RWPE2 (cell line): ENCODE measurements around the gene SPDYA.
A peak's percentile ranks its signal among the peaks of the same experiment; 100 is the strongest.

ENCODE experiments used
- ATAC-seq: fragments of 200-7000 bp; cut with Tn5 transposase; 3 replicates; pipeline ENCODE4 v1.9.1; 2021; ENCODE audit warnings: low read depth
- DNase-seq: peaks from one replicate; pipeline ENCODE4 v3.0.0-alpha.2; 2020; ENCODE audit warnings: low spot score
- H3K27ac ChIP-seq: fragments of 450-650 bp; 2 replicates; pipeline ENCODE4 v1.5.1; 2017; ENCODE audit warnings: mild to moderate bottlenecking; ENCODE audit not compliant: poor library complexity, severe bottlenecking
- H3K27me3 ChIP-seq: fragments of 250-450 bp; sonication (Bioruptor Pico); 2 replicates; pipeline ENCODE4 v1.5.1; 2021; ENCODE audit warnings: mild to moderate bottlenecking, moderate library complexity; ENCODE audit not compliant: insufficient read depth, poor library complexity, severe bottlenecking
- H3K36me3 ChIP-seq: fragments of 250-450 bp; sonication (Bioruptor Pico); 2 replicates; pipeline ENCODE4 v1.5.1; 2020; ENCODE audit warnings: low read depth, mild to moderate bottlenecking, moderate library complexity
- H3K4me1 ChIP-seq: fragments of 250-450 bp; sonication (Bioruptor Pico); 2 replicates; pipeline ENCODE4 v1.5.1; 2021; ENCODE audit warnings: mild to moderate bottlenecking, moderate library complexity; ENCODE audit not compliant: insufficient read depth, poor library complexity, severe bottlenecking
- H3K4me3 ChIP-seq: fragments of 250-450 bp; sonication (Bioruptor Pico); 2 replicates; pipeline ENCODE4 v1.5.1; 2021; ENCODE audit warnings: mild to moderate bottlenecking, moderate library complexity; ENCODE audit not compliant: severe bottlenecking
- H3K9me3 ChIP-seq: fragments of 250-450 bp; sonication (Bioruptor Pico); 2 replicates; pipeline ENCODE4 v1.5.1; 2021; ENCODE audit warnings: mild to moderate bottlenecking, moderate library complexity; ENCODE audit not compliant: severe bottlenecking
- CTCF ChIP-seq: fragments of 450-650 bp; IDR thresholded peaks from one replicate; pipeline ENCODE4 v1.5.1; 2017; ENCODE audit warnings: mild to moderate bottlenecking, moderate library complexity; ENCODE audit not compliant: poor library complexity, severe bottlenecking

SPDYA gene

GRCh38 chr2:28896906-28897305 lies 86.3 kb downstream of the SPDYA start:
- Histone ChIP-seq H3K27ac (peak overlapping the region; percentile 87), H3K27me3 (no peaks in the 10 kb centered on the region), H3K4me1 (peaks cover 32% of the 10 kb centered on the region), H3K4me3 (no peak overlapping the region), H3K36me3 (peaks cover 46% of the 10 kb centered on the region), H3K9me3 (no peaks in the 10 kb centered on the region)
- TF ChIP-seq CTCF = no peak
- ATAC-seq = peak; percentile 59
- DNase-seq = no peak

- DNase-seq = no peak
- Histone ChIP-seq H3K9me3 (no peaks in the 10 kb centered on the region), H3K27me3 (no peaks in the 10 kb centered on the region), H3K27ac (no peak overlapping the region), H3K36me3 (peaks cover 57% of the 10 kb centered on the region), H3K4me1 (peaks cover 32% of the 10 kb centered on the region), H3K4me3 (no peak overlapping the region)
- no peak for ATAC-seq
- TF ChIP-seq CTCF = no peak
These were observed 87.4 kb downstream of the SPDYA start for GRCh38 chr2:28898048-28898447.
